Measurements from ENCODE around the gene PPARD.

Gene PPARD

DNA sequence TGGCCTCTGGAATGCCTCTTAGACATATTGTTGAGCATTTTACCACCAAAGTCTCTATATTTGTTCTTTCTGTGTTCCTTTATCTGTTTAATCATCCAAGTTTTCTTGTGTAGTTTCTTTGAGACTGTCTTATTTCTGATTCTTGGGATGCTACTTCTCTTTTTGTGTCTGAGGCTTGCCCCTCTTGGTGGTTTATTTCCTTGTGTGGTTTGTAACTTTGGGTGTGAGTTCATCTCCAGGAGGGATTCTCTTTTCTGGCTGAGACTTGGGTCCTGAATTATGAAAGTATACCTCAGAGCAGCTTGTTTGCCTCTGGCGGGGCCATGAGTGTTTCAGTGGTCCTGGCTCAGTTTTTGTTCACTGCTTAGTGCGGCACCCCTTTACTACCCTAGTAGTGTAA, 33.9 kb downstream of the PPARD start:
- TF ChIP-seq NFIC (IDR thresholded peaks at IDR 0.05) (no peak), TCF12 (IDR thresholded peaks at IDR 0.05; ENCODE audit: low read depth) (no peak), TEAD4 (IDR thresholded peaks at IDR 0.05) (no peak), ZBTB7A (IDR thresholded peaks at IDR 0.05; ENCODE audit: low read depth) (no peak), CREB1 (IDR thresholded peaks at IDR 0.05; ENCODE audit: low read depth) (no peak), CEBPB (IDR thresholded peaks at IDR 0.05) (no peak), TAF1 (IDR thresholded peaks at IDR 0.05; ENCODE audit: low read depth) (no peak), YY1 (IDR thresholded peaks at IDR 0.05; ENCODE audit: low read depth) (no peak), EP300 (IDR thresholded peaks at IDR 0.05; ENCODE audit: borderline replicate concordance) (no peak), RAD21 (IDR thresholded peaks at IDR 0.05; ENCODE audit: low read depth) (no peak), MAX (IDR thresholded peaks at IDR 0.05) (no peak), FOXM1 (IDR thresholded peaks at IDR 0.05; ENCODE audit: borderline replicate concordance, low read depth) (no peak), EGR1 (IDR thresholded peaks at IDR 0.05) (no peak)
- TF ChIP-seq, protein P1, sequence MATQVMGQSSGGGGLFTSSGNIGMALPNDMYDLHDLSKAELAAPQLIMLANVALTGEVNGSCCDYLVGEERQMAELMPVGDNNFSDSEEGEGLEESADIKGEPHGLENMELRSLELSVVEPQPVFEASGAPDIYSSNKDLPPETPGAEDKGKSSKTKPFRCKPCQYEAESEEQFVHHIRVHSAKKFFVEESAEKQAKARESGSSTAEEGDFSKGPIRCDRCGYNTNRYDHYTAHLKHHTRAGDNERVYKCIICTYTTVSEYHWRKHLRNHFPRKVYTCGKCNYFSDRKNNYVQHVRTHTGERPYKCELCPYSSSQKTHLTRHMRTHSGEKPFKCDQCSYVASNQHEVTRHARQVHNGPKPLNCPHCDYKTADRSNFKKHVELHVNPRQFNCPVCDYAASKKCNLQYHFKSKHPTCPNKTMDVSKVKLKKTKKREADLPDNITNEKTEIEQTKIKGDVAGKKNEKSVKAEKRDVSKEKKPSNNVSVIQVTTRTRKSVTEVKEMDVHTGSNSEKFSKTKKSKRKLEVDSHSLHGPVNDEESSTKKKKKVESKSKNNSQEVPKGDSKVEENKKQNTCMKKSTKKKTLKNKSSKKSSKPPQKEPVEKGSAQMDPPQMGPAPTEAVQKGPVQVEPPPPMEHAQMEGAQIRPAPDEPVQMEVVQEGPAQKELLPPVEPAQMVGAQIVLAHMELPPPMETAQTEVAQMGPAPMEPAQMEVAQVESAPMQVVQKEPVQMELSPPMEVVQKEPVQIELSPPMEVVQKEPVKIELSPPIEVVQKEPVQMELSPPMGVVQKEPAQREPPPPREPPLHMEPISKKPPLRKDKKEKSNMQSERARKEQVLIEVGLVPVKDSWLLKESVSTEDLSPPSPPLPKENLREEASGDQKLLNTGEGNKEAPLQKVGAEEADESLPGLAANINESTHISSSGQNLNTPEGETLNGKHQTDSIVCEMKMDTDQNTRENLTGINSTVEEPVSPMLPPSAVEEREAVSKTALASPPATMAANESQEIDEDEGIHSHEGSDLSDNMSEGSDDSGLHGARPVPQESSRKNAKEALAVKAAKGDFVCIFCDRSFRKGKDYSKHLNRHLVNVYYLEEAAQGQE (IDR thresholded peaks at IDR 0.05; ENCODE audit: low read depth): no peak
- TF ChIP-seq, protein P2, sequence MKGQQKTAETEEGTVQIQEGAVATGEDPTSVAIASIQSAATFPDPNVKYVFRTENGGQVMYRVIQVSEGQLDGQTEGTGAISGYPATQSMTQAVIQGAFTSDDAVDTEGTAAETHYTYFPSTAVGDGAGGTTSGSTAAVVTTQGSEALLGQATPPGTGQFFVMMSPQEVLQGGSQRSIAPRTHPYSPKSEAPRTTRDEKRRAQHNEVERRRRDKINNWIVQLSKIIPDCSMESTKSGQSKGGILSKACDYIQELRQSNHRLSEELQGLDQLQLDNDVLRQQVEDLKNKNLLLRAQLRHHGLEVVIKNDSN (IDR thresholded peaks at IDR 0.05): no peak

DNA sequence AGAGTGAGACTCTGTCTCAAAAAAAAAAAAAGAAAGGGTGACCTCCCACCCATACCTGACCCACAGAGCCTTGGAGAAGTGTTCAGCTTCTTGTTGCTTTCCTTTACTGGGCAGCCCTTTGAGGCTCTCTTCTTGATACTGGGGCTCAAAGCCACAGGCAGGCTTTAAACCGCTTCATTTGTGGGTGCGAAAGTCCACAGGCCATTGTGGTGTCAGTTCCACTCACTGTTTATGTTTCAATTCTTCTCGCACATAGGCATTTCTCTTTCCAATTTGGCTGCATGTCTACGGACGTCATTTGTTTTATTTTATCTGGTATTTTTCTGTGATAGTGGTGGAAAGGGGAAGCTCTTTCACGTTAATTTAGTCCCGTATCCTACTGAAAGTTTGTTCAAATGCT, 34.6 kb downstream of the PPARD start:
- TF ChIP-seq, protein P2 (IDR thresholded peaks at IDR 0.05): no peak
- TF ChIP-seq ZBTB7A (IDR thresholded peaks at IDR 0.05; ENCODE audit: low read depth): no peak

DNA sequence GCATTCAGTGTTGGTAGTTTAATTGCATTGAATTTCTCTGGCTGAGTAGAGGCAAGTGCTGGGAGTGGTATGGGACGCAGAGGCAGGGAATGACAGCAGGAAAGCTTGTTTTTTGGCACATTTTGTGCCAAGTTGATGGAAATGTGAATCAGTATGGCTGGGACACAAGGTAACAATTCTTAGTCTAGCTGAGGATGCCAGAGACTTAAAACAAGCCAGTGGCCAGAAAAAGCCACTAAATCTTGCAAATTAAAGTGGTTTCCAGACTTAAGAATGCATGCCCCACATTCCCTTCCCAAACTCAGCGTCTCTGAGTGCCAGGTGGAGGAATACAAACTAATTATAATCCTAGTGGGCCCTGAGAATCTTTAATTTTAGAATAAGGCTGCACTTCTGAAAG, 35.9 kb downstream of the PPARD start:
- TF ChIP-seq MAX (IDR thresholded peaks at IDR 0.05) (no peak), TCF12 (IDR thresholded peaks at IDR 0.05; ENCODE audit: low read depth) (no peak), EP300 (IDR thresholded peaks at IDR 0.05; ENCODE audit: borderline replicate concordance) (no peak), CREB1 (IDR thresholded peaks at IDR 0.05; ENCODE audit: low read depth) (no peak), EGR1 (IDR thresholded peaks at IDR 0.05) (no peak), NFIC (IDR thresholded peaks at IDR 0.05) (no peak), FOXM1 (IDR thresholded peaks at IDR 0.05; ENCODE audit: borderline replicate concordance, low read depth) (no peak), ZBTB7A (IDR thresholded peaks at IDR 0.05; ENCODE audit: low read depth) (no peak), TEAD4 (IDR thresholded peaks at IDR 0.05) (no peak), CEBPB (IDR thresholded peaks at IDR 0.05) (no peak), TAF1 (IDR thresholded peaks at IDR 0.05; ENCODE audit: low read depth) (no peak), RAD21 (IDR thresholded peaks at IDR 0.05; ENCODE audit: low read depth) (no peak), YY1 (IDR thresholded peaks at IDR 0.05; ENCODE audit: low read depth) (no peak)
- TF ChIP-seq, protein P2 (IDR thresholded peaks at IDR 0.05): no peak
- TF ChIP-seq, protein P1 (IDR thresholded peaks at IDR 0.05; ENCODE audit: low read depth): no peak

- TF ChIP-seq TCF12 (IDR thresholded peaks at IDR 0.05; ENCODE audit: low read depth) (no peak), NFIC (IDR thresholded peaks at IDR 0.05) (no peak), TEAD4 (IDR thresholded peaks at IDR 0.05) (no peak), RAD21 (IDR thresholded peaks at IDR 0.05; ENCODE audit: low read depth) (no peak), CEBPB (IDR thresholded peaks at IDR 0.05) (no peak), EGR1 (IDR thresholded peaks at IDR 0.05) (no peak), FOXM1 (IDR thresholded peaks at IDR 0.05; ENCODE audit: borderline replicate concordance, low read depth) (no peak), EP300 (IDR thresholded peaks at IDR 0.05; ENCODE audit: borderline replicate concordance) (no peak)
- TF ChIP-seq, protein P1 (IDR thresholded peaks at IDR 0.05; ENCODE audit: low read depth): no peak
These were observed 38.8 kb downstream of the PPARD start for GRCh38 chr6:35381132-35381531.
